GM21447 (cell line): Measurements from ENCODE around the gene METAP2.

Experiments
- ATAC-seq: cut with Tn5 transposase; IDR thresholded peaks from one replicate; pipeline ENCODE4 v1.9.1; 2021; ENCODE audit not compliant: unreplicated experiment

Gene METAP2

GRCh38 chr12:95509300-95509699 lies 35.3 kb downstream of the METAP2 start:
- ATAC-seq = no peak

- ATAC-seq = no peak
Measured at GRCh38 chr12:95511977-95512376, 38.0 kb downstream of the METAP2 start.

GRCh38 chr12:95513599-95513998 lies 39.6 kb downstream of the METAP2 start:
- no peak for ATAC-seq

GRCh38 chr12:95515197-95515596 lies 41.2 kb downstream of the METAP2 start:
- no peak for ATAC-seq

GRCh38 chr12:95516757-95517156 lies 42.8 kb downstream of the METAP2 start:
- no peak for ATAC-seq

- ATAC-seq = no peak
Measured at GRCh38 chr12:95517246-95517645, 43.3 kb downstream of the METAP2 start.

GRCh38 chr12:95518944-95519343 lies 45.0 kb downstream of the METAP2 start:
- ATAC-seq = no peak

GRCh38 chr12:95520816-95521215 lies 46.9 kb downstream of the METAP2 start:
- ATAC-seq = no peak

GRCh38 chr12:95522692-95523091 lies 48.7 kb downstream of the METAP2 start:
- no peak for ATAC-seq

GRCh38 chr12:95528431-95528830 lies 54.5 kb downstream of the METAP2 start:
- no peak for ATAC-seq

- no peak for ATAC-seq
Measured at GRCh38 chr12:95529693-95530225, 55.8 kb downstream of the METAP2 start.

- ATAC-seq = no peak
Measured at GRCh38 chr12:95532851-95533250, 58.9 kb downstream of the METAP2 start.

GRCh38 chr12:95533985-95534384 lies 60.0 kb downstream of the METAP2 start:
- ATAC-seq = no peak

- ATAC-seq = no peak
Measured at GRCh38 chr12:95538006-95538405, 64.1 kb downstream of the METAP2 start.

GRCh38 chr12:95538656-95539055 lies 64.7 kb downstream of the METAP2 start:
- no peak for ATAC-seq

GRCh38 chr12:95541436-95541835 lies 67.5 kb downstream of the METAP2 start:
- no peak for ATAC-seq

- ATAC-seq = no peak
Measured at GRCh38 chr12:95543305-95543704, 69.4 kb downstream of the METAP2 start.

GRCh38 chr12:95544756-95545155 lies 70.8 kb downstream of the METAP2 start:
- no peak for ATAC-seq

GRCh38 chr12:95545303-95545702 lies 71.4 kb downstream of the METAP2 start:
- no peak for ATAC-seq

GRCh38 chr12:95545731-95546490 lies 72.0 kb downstream of the METAP2 start:
- ATAC-seq = no peak

GRCh38 chr12:95546491-95546813 lies 72.5 kb downstream of the METAP2 start:
- no peak for ATAC-seq

- ATAC-seq = no peak
Measured at GRCh38 chr12:95547522-95548055, 73.6 kb downstream of the METAP2 start.

- no peak for ATAC-seq
Measured at GRCh38 chr12:95548056-95548538, 74.1 kb downstream of the METAP2 start.
